Tibial artery (tissue), 4 donors: ENCODE results near the gene GFAP.

ENCODE experiments used
- DNase-seq, 2 donors: peaks; one replicate each; pipeline ENCODE4 v3.0.0-alpha.2; 2019
- H3K27ac ChIP-seq, 2 donors: fragments of 200-600 bp; sonication (generic) in 1 of 2; 1 replicate in 1 of 2; 2 replicates in 1 of 2; pipeline ENCODE4 v1.5.1; 2018 to 2019; ENCODE audit warnings: mild to moderate bottlenecking in 1 of 2
- H3K27me3 ChIP-seq, 2 donors: fragments of 200-600 bp; sonication (generic) in 1 of 2; one replicate each; pipeline versions ENCODE4 v1.5.1 to v1.6.0; 2016 to 2019
- H3K36me3 ChIP-seq, 3 donors: fragments of 200-600 bp; sonication (generic) in 2 of 3; one replicate each; pipeline ENCODE4 v1.5.1; 2016 to 2019; ENCODE audit warnings: mild to moderate bottlenecking in 2 of 3
- H3K4me1 ChIP-seq, 4 donors: fragments of 200-600 bp; sonication (generic) in 2 of 4; 1 replicate in 3 of 4; 2 replicates in 1 of 4; pipeline ENCODE4 v1.5.1; 2016 to 2019
- H3K4me3 ChIP-seq, 2 donors: fragments of 200-600 bp; sonication (generic) in 1 of 2; 1 replicate in 1 of 2; 2 replicates in 1 of 2; pipeline ENCODE4 v1.5.1; 2018 to 2019; ENCODE audit warnings: mild to moderate bottlenecking in 2 of 2
- H3K9me3 ChIP-seq, 3 donors: fragments of 200-600 bp; sonication (generic) in 1 of 3; one replicate each; pipeline ENCODE4 v1.5.1; 2016 to 2019
- CTCF ChIP-seq, 2 experiments: fragments of 200-600 bp in 1 of 2; fragments of 450-650 bp in 1 of 2; IDR thresholded peaks; one replicate each; pipeline ENCODE4 v1.5.1; 2017 to 2019; ENCODE audit warnings: antibody characterized with exemption in 2 of 2, mild to moderate bottlenecking in 1 of 2, moderate library complexity in 1 of 2
- intact Hi-C: fragments of 100-400 bp; cut with DNase I; formaldehyde crosslinking; loops from one replicate; pipeline ENCODE4 v1.15.0; 2023; ENCODE audit warnings: low total_unique reads

GFAP gene

GRCh38 chr17:44934745-44935105 is 19.4 kb upstream of the GFAP start:
- intact Hi-C loops: no loop called here
- peak in 1 of 2 donors; percentile 34 for DNase-seq
- H3K9me3 ChIP-seq: peaks cover 0 to 5% (median 0%) of the 10 kb centered on the region in 3 donors
- no peaks in the 10 kb centered on the region for H3K36me3 ChIP-seq
- no peaks in the 10 kb centered on the region for H3K27me3 ChIP-seq
- H3K27ac ChIP-seq: no peak overlapping the region
- no peaks in the 10 kb centered on the region for H3K4me1 ChIP-seq
- no peak overlapping the region for H3K4me3 ChIP-seq
- TF ChIP-seq CTCF (IDR thresholded peaks at IDR 0.05): no peak

GRCh38 chr17:44933824-44934744 is 18.8 kb upstream of the GFAP start:
- peak in 1 of 2 donors; percentile 49 for DNase-seq
- intact Hi-C loops: no loop called here
- Histone ChIP-seq H3K9me3 (peaks cover 0 to 5% (median 0%) of the 10 kb centered on the region in 3 donors), H3K36me3 (no peaks in the 10 kb centered on the region), H3K27ac (no peak overlapping the region), H3K4me3 (no peak overlapping the region), H3K27me3 (no peaks in the 10 kb centered on the region), H3K4me1 (no peaks in the 10 kb centered on the region)
- TF ChIP-seq CTCF (IDR thresholded peaks at IDR 0.05): no peak

GRCh38 chr17:44932787-44933097 is 17.4 kb upstream of the GFAP start:
- intact Hi-C loops: no loop called here
- TF ChIP-seq CTCF (IDR thresholded peaks at IDR 0.05): no peak

GRCh38 chr17:44932096-44932786 is 16.9 kb upstream of the GFAP start:
- H3K4me3 ChIP-seq: no peak overlapping the region
- no peaks in the 10 kb centered on the region for H3K36me3 ChIP-seq
- no peaks in the 10 kb centered on the region for H3K4me1 ChIP-seq
- H3K9me3 ChIP-seq: no peaks in the 10 kb centered on the region
- intact Hi-C loops: no loop called here
- DNase-seq: peak in 1 of 2 donors; percentile 31
- H3K27ac ChIP-seq: no peak overlapping the region
- H3K27me3 ChIP-seq: no peaks in the 10 kb centered on the region
- TF ChIP-seq CTCF (IDR thresholded peaks at IDR 0.05): no peak

More at GRCh38 chr17:44932787-44933097, 17.4 kb upstream of the GFAP start:
- no peak overlapping the region for H3K4me3 ChIP-seq
- peak in 1 of 2 donors; percentile 56 for DNase-seq
- H3K27me3 ChIP-seq: no peaks in the 10 kb centered on the region
- no peaks in the 10 kb centered on the region for H3K36me3 ChIP-seq
- H3K4me1 ChIP-seq: no peaks in the 10 kb centered on the region
- H3K27ac ChIP-seq: no peak overlapping the region
- no peaks in the 10 kb centered on the region for H3K9me3 ChIP-seq

- Histone ChIP-seq H3K27me3 (no peaks in the 10 kb centered on the region), H3K27ac (no peak overlapping the region), H3K36me3 (no peaks in the 10 kb centered on the region), H3K4me3 (no peak overlapping the region), H3K9me3 (no peaks in the 10 kb centered on the region), H3K4me1 (no peaks in the 10 kb centered on the region)
- no peak for TF ChIP-seq CTCF (IDR thresholded peaks at IDR 0.05)
- intact Hi-C loops: no loop called here
- DNase-seq: peak in 1 of 2 donors; percentile 38
Measured at GRCh38 chr17:44931376-44931775, 16.1 kb upstream of the GFAP start.
